PC-9 (cell line): ENCODE measurements around the gene KAZALD1.

ENCODE experiments used
- EZH2 ChIP-seq: fragments of 200-600 bp; sonication (generic); IDR thresholded peaks from 2 replicates; pipeline ENCODE4 v1.8.0; 2017; ENCODE audit warnings: antibody characterized with exemption, low read depth
- TF ChIP-seq, protein P1 (sequence below): fragments of 200-600 bp; sonication (generic); conservative IDR thresholded peaks from 2 replicates; pipeline ENCODE4 v1.6.1; 2017; ENCODE audit warnings: mixed run types, antibody characterized with exemption, mild to moderate bottlenecking, moderate library complexity

DNA sequence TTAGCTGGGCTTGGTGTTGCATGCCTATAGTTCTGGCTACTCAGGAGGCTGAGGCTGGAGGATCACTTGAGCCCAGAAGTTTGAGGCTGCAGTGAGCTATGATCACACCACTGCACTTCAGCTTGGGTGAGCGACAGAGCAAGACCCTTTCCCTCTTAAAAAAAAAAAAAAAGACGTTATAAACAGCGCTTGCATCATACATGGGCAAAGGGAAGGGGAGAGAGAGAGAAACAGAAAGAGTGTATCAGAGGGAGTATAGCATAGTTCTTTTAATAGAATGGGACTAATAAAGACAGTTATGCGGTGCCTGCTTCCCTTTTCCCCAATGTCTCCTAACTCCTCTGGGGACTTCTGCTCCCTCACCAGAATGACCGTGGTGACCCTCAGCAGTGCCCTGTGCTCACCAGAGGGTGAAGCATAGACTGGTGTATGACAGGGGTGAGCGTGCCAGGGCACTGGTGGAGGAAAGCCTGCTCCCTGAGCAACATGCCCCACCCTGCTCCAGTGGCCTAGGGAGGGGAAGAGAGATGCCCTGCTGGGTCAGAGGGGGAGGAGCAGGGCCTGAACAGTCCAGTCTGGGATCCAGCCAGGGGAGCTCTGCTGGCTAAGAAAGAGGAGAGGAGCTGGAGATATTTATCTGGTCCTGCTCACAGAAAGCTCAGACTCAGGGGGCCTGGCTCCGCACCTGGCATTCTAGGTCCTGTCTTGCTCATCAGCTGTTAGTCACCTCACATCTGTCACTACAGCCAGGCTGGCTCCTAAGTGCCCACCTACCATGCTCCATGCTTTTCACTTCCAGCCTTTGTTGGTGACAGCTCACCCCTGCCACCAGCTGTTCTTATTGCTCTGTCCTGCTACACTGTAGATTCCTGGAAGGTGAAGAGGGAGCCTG, 33.1 kb upstream of the KAZALD1 start:
- TF ChIP-seq, protein P1, sequence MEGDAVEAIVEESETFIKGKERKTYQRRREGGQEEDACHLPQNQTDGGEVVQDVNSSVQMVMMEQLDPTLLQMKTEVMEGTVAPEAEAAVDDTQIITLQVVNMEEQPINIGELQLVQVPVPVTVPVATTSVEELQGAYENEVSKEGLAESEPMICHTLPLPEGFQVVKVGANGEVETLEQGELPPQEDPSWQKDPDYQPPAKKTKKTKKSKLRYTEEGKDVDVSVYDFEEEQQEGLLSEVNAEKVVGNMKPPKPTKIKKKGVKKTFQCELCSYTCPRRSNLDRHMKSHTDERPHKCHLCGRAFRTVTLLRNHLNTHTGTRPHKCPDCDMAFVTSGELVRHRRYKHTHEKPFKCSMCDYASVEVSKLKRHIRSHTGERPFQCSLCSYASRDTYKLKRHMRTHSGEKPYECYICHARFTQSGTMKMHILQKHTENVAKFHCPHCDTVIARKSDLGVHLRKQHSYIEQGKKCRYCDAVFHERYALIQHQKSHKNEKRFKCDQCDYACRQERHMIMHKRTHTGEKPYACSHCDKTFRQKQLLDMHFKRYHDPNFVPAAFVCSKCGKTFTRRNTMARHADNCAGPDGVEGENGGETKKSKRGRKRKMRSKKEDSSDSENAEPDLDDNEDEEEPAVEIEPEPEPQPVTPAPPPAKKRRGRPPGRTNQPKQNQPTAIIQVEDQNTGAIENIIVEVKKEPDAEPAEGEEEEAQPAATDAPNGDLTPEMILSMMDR: no peak
- TF ChIP-seq EZH2: no peak
